HepG2 (cell line): ENCODE measurements around the gene FBXO39. TPM values are rescaled to one million over a fixed set of nuclear protein-coding genes. Genes with fewer than 3 reads are reported as not detected.
A peak's percentile ranks its signal among the peaks of the same experiment; 100 is the strongest.

Experiments
- ATAC-seq: fragments of 200-7000 bp; cut with Tn5 transposase; 3 replicates; pipeline ENCODE4 v1.9.1; 2020; ENCODE audit warnings: mild to moderate bottlenecking, moderate library complexity
- BruUV-seq: library from RNA; stranded (reverse); fragments of 400-500 nt; replicated peaks from 2 replicates; lab custom pipeline; 2021; lab: Mats Ljungman, UMichigan
- CTCF ChIA-PET: fragments of 300-600 bp; formaldehyde crosslinking; extraction: SDS; loops from one replicate; lab custom pipeline; 2021; ENCODE audit warnings: low total read pairs, inconsistent platforms, low intra/inter-chr PET ratio; lab: Yijun Ruan, JAX
- POLR2A ChIA-PET: fragments of 350-600 bp; sonication (Branson Sonifier 250); formaldehyde crosslinking; loops from one replicate; lab custom pipeline; 2020; ENCODE audit warnings: antibody characterized with exemption, inconsistent platforms; lab: Yijun Ruan, JAX
- DNase-seq: peaks from one replicate; pipeline ENCODE4 v3.0.0-alpha.2; 2015; ENCODE audit warnings: low spot score
- FAIRE-seq: peaks from 3 replicates; lab custom pipeline; 2011; peaks lifted over from hg19 to GRCh38; lab: Jason Lieb, UNC
- H2AFZ ChIP-seq: one replicate; pipeline ENCODE4 v1.6.1; 2011; ENCODE audit warnings: low read length, inconsistent platforms
- H3K27ac ChIP-seq: fragments of 300-600 bp; 3 replicates; pipeline ENCODE4 v1.8.0; 2011; ENCODE audit warnings: mixed run types, mild to moderate bottlenecking, mixed read lengths, low read length, inconsistent platforms; ENCODE audit not compliant: insufficient read depth; ENCODE audit errors: extremely low read length
- H3K27me3 ChIP-seq, 2 experiments: fragments of 200-600 bp in 1 of 2; 2 replicates in 1 of 2; 3 replicates in 1 of 2; pipeline versions ENCODE4 v1.6.0 to v1.8.0; 2011; ENCODE audit warnings: low read length in 2 of 2, mild to moderate bottlenecking in 2 of 2, moderate library complexity in 2 of 2, inconsistent platforms in 1 of 2; ENCODE audit not compliant: insufficient read depth in 2 of 2, control insufficient read depth in 1 of 2
- H3K36me3 ChIP-seq, 2 experiments: fragments of 200-600 bp in 1 of 2; replicated peaks in 1 of 2; 2 replicates in 1 of 2; 3 replicates in 1 of 2; pipeline versions ENCODE4 v1.5.1 to v1.8.0; 2011; ENCODE audit warnings: low read length in 2 of 2, inconsistent platforms in 1 of 2; ENCODE audit not compliant: insufficient read depth in 2 of 2, control insufficient read depth in 1 of 2
- H3K4me1 ChIP-seq: 2 replicates; pipeline ENCODE4 v1.5.1; 2012; ENCODE audit warnings: low read length, inconsistent platforms; ENCODE audit not compliant: insufficient read depth
- H3K4me2 ChIP-seq: 2 replicates; pipeline ENCODE4 v1.6.0; 2011; ENCODE audit warnings: low read depth, low read length, inconsistent platforms
- H3K4me3 ChIP-seq, 3 experiments: fragments of 200-600 bp in 1 of 3; sonication (generic), shearing (Covaris generic) in 1 of 3; replicated peaks in 1 of 3; 2 replicates each; pipeline ENCODE4 v1.5.1; 2011 to 2016; ENCODE audit warnings: low read length in 3 of 3, inconsistent platforms in 2 of 3, low read depth in 2 of 3, mild to moderate bottlenecking in 2 of 3, control low read depth in 1 of 3, mixed read lengths in 1 of 3; ENCODE audit not compliant: insufficient read depth in 1 of 3
- H3K79me2 ChIP-seq: one replicate; pipeline ENCODE4 v1.6.1; 2011; ENCODE audit warnings: low read length, inconsistent platforms; ENCODE audit not compliant: insufficient read depth
- H3K9ac ChIP-seq: 2 replicates; pipeline ENCODE4 v1.6.0; 2011; ENCODE audit warnings: mild to moderate bottlenecking, low read depth, low read length, inconsistent platforms; ENCODE audit not compliant: insufficient read depth
- H3K9me3 ChIP-seq: 2 replicates; pipeline ENCODE4 v1.5.1; 2012; ENCODE audit warnings: mild to moderate bottlenecking, low read length
- H4K20me1 ChIP-seq: 2 replicates; pipeline ENCODE4 v1.6.0; 2011; ENCODE audit warnings: inconsistent platforms, mild to moderate bottlenecking, low read length, moderate library complexity; ENCODE audit not compliant: insufficient read depth
- BORCS8-MEF2B ChIP-seq: sonication (generic); formaldehyde crosslinking; IDR thresholded peaks from 2 replicates; pipeline ENCODE4 v1.8.0; 2022; ENCODE audit warnings: mild to moderate bottlenecking, missing genetic modification reagents
- GABPB1 ChIP-seq: IDR thresholded peaks from 2 replicates; pipeline ENCODE4 v1.6.1; 2016; ENCODE audit warnings: mild to moderate bottlenecking, missing genetic modification reagents, moderate library complexity, missing compliant biosample characterization
- PITX1 ChIP-seq: sonication (generic); formaldehyde crosslinking; IDR thresholded peaks from 2 replicates; pipeline ENCODE4 v1.5.1; 2020; ENCODE audit warnings: mild to moderate bottlenecking, missing genetic modification reagents
- SETDB1 ChIP-seq: sonication (generic); formaldehyde crosslinking; IDR thresholded peaks from 2 replicates; pipeline ENCODE4 v1.5.1; 2020; ENCODE audit warnings: missing genetic modification reagents, mild to moderate bottlenecking, borderline replicate concordance
- TMF1 ChIP-seq: sonication (generic); formaldehyde crosslinking; IDR thresholded peaks from 2 replicates; pipeline ENCODE4 v1.8.1; 2022; ENCODE audit warnings: low read depth, missing genetic modification reagents
- ZIK1 ChIP-seq: sonication (generic); formaldehyde crosslinking; IDR thresholded peaks from 2 replicates; pipeline ENCODE4 v1.5.0; 2020; ENCODE audit warnings: mild to moderate bottlenecking, low read depth, missing genetic modification reagents, borderline replicate concordance
- ZNF30 ChIP-seq: sonication (generic); formaldehyde crosslinking; IDR thresholded peaks from 2 replicates; pipeline ENCODE4 v1.5.0; 2020; ENCODE audit warnings: mild to moderate bottlenecking, missing genetic modification reagents
- ZNF343 ChIP-seq: sonication (generic); formaldehyde crosslinking; IDR thresholded peaks from 2 replicates; pipeline ENCODE4 v1.4.0; 2020; ENCODE audit warnings: mild to moderate bottlenecking, missing genetic modification reagents
- ZNF510 ChIP-seq: sonication (generic); formaldehyde crosslinking; IDR thresholded peaks from 2 replicates; pipeline ENCODE4 v1.4.0; 2020; ENCODE audit warnings: low read depth, mild to moderate bottlenecking, missing genetic modification reagents
- ZNF530 ChIP-seq: sonication (generic); formaldehyde crosslinking; IDR thresholded peaks from 2 replicates; pipeline ENCODE4 v1.5.0; 2020; ENCODE audit warnings: low read depth, mild to moderate bottlenecking, missing genetic modification reagents
- ZNF562 ChIP-seq: sonication (generic); formaldehyde crosslinking; IDR thresholded peaks from 2 replicates; pipeline ENCODE4 v1.8.0; 2022; ENCODE audit warnings: missing genetic modification reagents, borderline replicate concordance
- ZNF850 ChIP-seq: sonication (generic); formaldehyde crosslinking; conservative IDR thresholded peaks from 2 replicates; pipeline ENCODE4 v1.9.0; 2021; ENCODE audit warnings: mild to moderate bottlenecking, missing genetic modification reagents
- WGBS: methylation state at CpG from one replicate; pipeline ENCODE4 v1.1.6; 2017; ENCODE audit warnings: low lambda C conversion rate; 5-methylcytosine and 5-hydroxymethylcytosine counted together
- in situ Hi-C: cut with HindIII; loops from 2 replicates; pipeline ENCODE4 v1.10.0; 2017; ENCODE audit warnings: low pct_unique_long_range_greater_than_20kb; ENCODE audit not compliant: extremely low pct_ligation_motif_present
- intact Hi-C: fragments of 100-400 bp; cut with micrococcal nuclease; formaldehyde crosslinking; loops from one replicate; pipeline ENCODE4 v1.10.0; 2022; ENCODE audit not compliant: unreplicated experiment
- polyA plus RNA-seq, 8 experiments: library from polyadenylated mRNA; depleted of rRNA in 3 of 8; stranded (reverse) in 7 of 8; unstranded in 1 of 8; fragments of >200 nt; fragmentation: Illumina TruSeq in 4 of 8; extraction: Trizol in 4 of 8; gene quantifications; 2 replicates each; pipeline versions ENCODE4 v1.2.1 to v1.2.3, GENCODE V29; 2011 to 2016; ENCODE audit warnings: low read depth in 4 of 8, missing spikeins in 1 of 8, mixed read lengths in 1 of 8; ENCODE audit not compliant: insufficient read depth in 1 of 8
- total RNA-seq, 5 experiments: library from RNA; depleted of rRNA; stranded (reverse); fragments of >200 nt; fragmentation: Illumina TruSeq; extraction: Trizol; gene quantifications; 2 replicates each; pipeline ENCODE4 v1.2.3, GENCODE V29; 2016; ENCODE audit warnings: low read depth in 1 of 5
- TF ChIP-seq, protein P1 (sequence below): IDR thresholded peaks from 2 replicates; pipeline ENCODE4 v1.6.1; 2016; ENCODE audit warnings: low read depth, control low read depth
- TF ChIP-seq, protein P2 (sequence below): sonication (generic); formaldehyde crosslinking; IDR thresholded peaks from 2 replicates; pipeline ENCODE4 v1.9.0; 2021; ENCODE audit warnings: mild to moderate bottlenecking, missing genetic modification reagents
- TF ChIP-seq, protein P3 (sequence below): sonication (generic); formaldehyde crosslinking; IDR thresholded peaks from 2 replicates; pipeline ENCODE4 v1.9.0; 2022; ENCODE audit warnings: low read depth, missing genetic modification reagents

FBXO39 gene
- total and polyA plus RNA-seq, 2 of the 13 experiments (the other 11 are each of a cell fraction or from before 2014, with no cell fraction given), result 0.09 TPM; not detected in 1

GRCh38 chr17:6756425-6757031 is 19.5 kb upstream of the FBXO39 start:
- H3K4me2 ChIP-seq, result peak overlapping the region; percentile 76
- H2AFZ ChIP-seq, result no peak overlapping the region
- in situ Hi-C loops, result no loop called here
- ChIA-PET POLR2A (interaction anchor here (1.0 to 1.3 kb wide), 3 partner anchors 43 to 279 kb away, joined by 3 to 6 read pairs (median 4); partner anchors contain the start of genes SLC13A5 and SLC16A13), CTCF (no interaction called here)
- no TSS peak for BruUV-seq
- no peaks in the 10 kb centered on the region for H4K20me1 ChIP-seq
- H3K4me1 ChIP-seq, result peaks cover 45% of the 10 kb centered on the region
- intact Hi-C loops, result no loop called here
- DNase-seq (no peak), FAIRE-seq (no peak), ATAC-seq (no peak)
- WGBS, result 97% methylated on average over 10 of the region's 13 CpGs
- no peaks in the 10 kb centered on the region for H3K9me3 ChIP-seq
- no peak overlapping the region for H3K27ac ChIP-seq
- H3K4me3 ChIP-seq, result peak overlapping the region in 2 of 3 experiments; percentile 59 to 60; a peak in 5 of 6 replicates
- H3K27me3 ChIP-seq, result no peaks in the 10 kb centered on the region
- no peaks in the 10 kb centered on the region for H3K36me3 ChIP-seq
- H3K79me2 ChIP-seq, result no peaks in the 10 kb centered on the region
- H3K9ac ChIP-seq, result peak overlapping the region; percentile 61; the same call in 1 of the 2 replicates
- TF ChIP-seq, protein P1, sequence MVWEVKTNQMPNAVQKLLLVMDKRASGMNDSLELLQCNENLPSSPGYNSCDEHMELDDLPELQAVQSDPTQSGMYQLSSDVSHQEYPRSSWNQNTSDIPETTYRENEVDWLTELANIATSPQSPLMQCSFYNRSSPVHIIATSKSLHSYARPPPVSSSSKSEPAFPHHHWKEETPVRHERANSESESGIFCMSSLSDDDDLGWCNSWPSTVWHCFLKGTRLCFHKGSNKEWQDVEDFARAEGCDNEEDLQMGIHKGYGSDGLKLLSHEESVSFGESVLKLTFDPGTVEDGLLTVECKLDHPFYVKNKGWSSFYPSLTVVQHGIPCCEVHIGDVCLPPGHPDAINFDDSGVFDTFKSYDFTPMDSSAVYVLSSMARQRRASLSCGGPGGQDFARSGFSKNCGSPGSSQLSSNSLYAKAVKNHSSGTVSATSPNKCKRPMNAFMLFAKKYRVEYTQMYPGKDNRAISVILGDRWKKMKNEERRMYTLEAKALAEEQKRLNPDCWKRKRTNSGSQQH, result no peak
- TF ChIP-seq, protein P2, sequence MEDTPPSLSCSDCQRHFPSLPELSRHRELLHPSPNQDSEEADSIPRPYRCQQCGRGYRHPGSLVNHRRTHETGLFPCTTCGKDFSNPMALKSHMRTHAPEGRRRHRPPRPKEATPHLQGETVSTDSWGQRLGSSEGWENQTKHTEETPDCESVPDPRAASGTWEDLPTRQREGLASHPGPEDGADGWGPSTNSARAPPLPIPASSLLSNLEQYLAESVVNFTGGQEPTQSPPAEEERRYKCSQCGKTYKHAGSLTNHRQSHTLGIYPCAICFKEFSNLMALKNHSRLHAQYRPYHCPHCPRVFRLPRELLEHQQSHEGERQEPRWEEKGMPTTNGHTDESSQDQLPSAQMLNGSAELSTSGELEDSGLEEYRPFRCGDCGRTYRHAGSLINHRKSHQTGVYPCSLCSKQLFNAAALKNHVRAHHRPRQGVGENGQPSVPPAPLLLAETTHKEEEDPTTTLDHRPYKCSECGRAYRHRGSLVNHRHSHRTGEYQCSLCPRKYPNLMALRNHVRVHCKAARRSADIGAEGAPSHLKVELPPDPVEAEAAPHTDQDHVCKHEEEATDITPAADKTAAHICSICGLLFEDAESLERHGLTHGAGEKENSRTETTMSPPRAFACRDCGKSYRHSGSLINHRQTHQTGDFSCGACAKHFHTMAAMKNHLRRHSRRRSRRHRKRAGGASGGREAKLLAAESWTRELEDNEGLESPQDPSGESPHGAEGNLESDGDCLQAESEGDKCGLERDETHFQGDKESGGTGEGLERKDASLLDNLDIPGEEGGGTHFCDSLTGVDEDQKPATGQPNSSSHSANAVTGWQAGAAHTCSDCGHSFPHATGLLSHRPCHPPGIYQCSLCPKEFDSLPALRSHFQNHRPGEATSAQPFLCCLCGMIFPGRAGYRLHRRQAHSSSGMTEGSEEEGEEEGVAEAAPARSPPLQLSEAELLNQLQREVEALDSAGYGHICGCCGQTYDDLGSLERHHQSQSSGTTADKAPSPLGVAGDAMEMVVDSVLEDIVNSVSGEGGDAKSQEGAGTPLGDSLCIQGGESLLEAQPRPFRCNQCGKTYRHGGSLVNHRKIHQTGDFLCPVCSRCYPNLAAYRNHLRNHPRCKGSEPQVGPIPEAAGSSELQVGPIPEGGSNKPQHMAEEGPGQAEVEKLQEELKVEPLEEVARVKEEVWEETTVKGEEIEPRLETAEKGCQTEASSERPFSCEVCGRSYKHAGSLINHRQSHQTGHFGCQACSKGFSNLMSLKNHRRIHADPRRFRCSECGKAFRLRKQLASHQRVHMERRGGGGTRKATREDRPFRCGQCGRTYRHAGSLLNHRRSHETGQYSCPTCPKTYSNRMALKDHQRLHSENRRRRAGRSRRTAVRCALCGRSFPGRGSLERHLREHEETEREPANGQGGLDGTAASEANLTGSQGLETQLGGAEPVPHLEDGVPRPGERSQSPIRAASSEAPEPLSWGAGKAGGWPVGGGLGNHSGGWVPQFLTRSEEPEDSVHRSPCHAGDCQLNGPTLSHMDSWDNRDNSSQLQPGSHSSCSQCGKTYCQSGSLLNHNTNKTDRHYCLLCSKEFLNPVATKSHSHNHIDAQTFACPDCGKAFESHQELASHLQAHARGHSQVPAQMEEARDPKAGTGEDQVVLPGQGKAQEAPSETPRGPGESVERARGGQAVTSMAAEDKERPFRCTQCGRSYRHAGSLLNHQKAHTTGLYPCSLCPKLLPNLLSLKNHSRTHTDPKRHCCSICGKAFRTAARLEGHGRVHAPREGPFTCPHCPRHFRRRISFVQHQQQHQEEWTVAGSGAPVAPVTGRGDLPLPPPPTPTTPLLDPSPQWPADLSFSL (CRISPR knock-in tag), result no peak
- TF ChIP-seq ZNF530 (CRISPR knock-in tag) (no peak), BORCS8-MEF2B (CRISPR knock-in tag) (no peak), ZNF30 (no peak), GABPB1 (no peak), ZIK1 (no peak), PITX1 (CRISPR knock-in tag) (no peak), ZNF510 (CRISPR knock-in tag) (no peak), TMF1 (CRISPR knock-in tag) (no peak), ZNF562 (CRISPR knock-in tag) (no peak), ZNF850 (CRISPR knock-in tag) (no peak), ZNF343 (CRISPR knock-in tag) (no peak), SETDB1 (CRISPR knock-in tag) (no peak)
- TF ChIP-seq, protein P3, sequence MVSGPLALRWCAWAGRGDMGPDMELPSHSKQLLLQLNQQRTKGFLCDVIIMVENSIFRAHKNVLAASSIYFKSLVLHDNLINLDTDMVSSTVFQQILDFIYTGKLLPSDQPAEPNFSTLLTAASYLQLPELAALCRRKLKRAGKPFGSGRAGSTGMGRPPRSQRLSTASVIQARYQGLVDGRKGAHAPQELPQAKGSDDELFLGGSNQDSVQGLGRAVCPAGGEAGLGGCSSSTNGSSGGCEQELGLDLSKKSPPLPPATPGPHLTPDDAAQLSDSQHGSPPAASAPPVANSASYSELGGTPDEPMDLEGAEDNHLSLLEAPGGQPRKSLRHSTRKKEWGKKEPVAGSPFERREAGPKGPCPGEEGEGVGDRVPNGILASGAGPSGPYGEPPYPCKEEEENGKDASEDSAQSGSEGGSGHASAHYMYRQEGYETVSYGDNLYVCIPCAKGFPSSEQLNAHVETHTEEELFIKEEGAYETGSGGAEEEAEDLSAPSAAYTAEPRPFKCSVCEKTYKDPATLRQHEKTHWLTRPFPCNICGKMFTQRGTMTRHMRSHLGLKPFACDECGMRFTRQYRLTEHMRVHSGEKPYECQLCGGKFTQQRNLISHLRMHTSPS (CRISPR knock-in tag), result no peak
